A673 (cell line): ENCODE measurements around the gene RASD2.

Experiments
- CTCF ChIP-seq: fragments of 300-800, 200-600 bp; sonication (generic); conservative IDR thresholded peaks from 2 replicates; pipeline ENCODE4 v1.5.1; 2017; ENCODE audit warnings: low read depth, mild to moderate bottlenecking, antibody characterized with exemption, low read length, moderate library complexity, mixed read lengths
- EZH2 ChIP-seq: fragments of 200-600 bp; sonication (generic); IDR thresholded peaks from 2 replicates; pipeline ENCODE4 v1.6.1; 2017; ENCODE audit warnings: borderline replicate concordance, low read depth, mild to moderate bottlenecking, mixed read lengths, antibody characterized with exemption, low read length; ENCODE audit not compliant: poor library complexity, severe bottlenecking

- TF ChIP-seq EZH2 (no peak), CTCF (no peak)
Measured at GRCh38 chr22:35598396-35598710, 57.7 kb downstream of the RASD2 start.
